GM19397 (cell line): Measurements from ENCODE around the gene SYTL1.

ENCODE experiments used
- ATAC-seq: cut with Tn5 transposase; IDR thresholded peaks from one replicate; pipeline ENCODE4 v1.9.1; 2021; ENCODE audit warnings: mild to moderate bottlenecking, moderate library complexity; ENCODE audit not compliant: unreplicated experiment

The SYTL1 gene

DNA sequence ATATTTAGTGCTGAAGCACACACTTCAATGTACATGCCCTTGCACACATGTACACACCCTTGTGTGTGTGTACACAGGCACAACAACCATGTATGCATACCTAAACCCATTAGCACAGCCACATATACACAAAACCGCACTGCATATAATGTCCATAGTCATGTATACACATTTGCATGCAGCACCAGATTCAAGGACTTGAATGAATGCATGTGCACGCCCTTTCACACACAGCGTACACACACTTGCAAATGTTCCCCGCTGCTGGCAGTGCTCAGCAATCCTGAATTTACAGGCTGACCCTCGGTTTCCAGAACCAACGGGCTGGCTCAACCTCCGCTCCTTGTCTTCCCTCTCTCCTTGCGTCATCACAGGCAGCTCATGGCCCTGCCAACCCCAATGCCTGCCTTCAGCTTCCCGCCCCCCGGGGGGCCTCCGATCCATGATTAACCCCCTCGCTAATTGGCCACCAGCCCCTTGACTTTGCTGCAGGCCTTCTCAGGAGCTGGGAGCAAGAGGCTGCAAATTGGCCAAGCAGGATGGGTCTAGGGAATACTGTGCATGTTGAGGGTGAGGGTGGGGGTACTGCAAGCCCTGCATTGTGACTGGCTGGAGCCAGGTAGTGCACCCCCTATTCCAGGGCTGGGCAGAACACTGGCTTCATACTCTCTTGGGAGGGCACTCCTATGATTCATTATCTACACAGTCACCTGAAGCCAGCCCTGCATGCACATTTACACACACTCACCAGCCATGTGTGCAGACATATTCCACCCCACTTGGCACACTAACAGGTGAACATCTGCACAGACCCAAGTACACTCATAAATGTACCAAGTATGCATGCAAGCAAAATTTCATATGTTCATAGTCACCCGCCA, 58.5 kb downstream of the SYTL1 start:
- ATAC-seq = no peak

DNA sequence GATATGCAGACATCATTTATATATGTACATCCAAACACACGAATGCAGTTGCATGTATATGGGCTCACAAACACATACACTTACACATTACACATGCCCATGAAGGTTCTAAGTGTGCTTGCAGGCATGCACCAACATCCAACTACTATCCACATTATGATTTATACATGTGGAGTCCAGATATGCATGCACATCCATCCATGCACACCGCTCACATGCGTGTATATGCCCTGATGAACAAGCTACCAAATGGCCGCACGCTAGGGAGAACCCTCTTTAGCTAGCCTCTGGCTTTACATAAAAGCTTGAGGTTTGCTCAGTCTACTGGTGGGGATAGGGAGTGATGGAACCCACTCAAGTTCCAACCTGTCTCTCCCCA, 59.1 kb downstream of the SYTL1 start:
- no peak for ATAC-seq

DNA sequence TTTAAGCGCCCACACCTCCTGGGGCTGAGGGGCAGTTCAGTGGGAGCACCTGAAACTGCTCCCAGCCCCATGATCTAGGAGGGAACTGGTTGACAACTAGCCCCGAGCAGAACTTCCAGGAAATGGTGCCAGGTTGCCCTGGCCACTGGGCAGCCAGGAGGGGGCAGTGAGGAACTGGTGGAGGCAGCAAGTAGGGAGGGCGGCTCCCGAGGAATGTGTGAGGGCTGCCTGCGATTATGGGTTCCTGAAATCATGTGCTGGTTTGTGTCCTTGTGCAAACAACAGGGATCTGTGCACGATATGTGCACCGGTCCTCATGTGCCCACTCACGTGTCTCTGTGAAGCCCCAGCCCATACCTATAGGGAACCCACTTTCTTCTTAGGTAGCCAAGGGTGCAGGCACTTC, 60.5 kb downstream of the SYTL1 start:
- ATAC-seq = no peak

DNA sequence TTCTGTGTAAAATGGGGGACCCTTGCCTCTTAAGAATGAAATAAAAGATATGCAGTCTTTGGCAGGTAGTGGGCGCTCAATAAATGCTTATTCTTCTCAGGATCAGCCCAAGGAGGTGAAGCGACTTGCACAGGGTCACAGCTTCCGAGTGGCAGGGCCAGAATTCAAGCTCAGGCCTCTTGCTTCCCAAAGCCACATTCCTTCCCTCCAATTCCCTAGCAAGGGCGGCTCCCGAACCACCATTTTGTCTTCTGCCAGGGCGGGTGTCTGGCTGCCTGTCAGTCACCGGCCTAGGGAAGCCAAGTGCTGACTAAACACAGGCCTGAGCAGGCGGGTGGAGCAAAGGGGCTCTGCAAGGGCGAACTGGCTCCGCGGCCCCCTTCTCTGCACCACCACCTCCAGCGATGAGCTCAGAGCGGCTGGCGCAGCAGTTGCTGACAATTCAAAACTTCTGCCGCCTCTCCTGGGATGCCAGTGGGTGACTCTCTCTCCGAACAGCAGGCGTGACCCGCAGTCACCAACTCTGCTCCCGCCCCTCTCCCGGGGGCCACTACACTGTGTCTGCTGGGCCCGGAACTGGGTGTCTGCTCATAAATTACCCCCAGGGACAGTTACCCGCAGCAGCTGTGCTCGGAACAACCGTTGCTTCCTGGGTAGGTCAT, 61.4 kb downstream of the SYTL1 start:
- ATAC-seq = no peak
